GM10266 (cell line): ENCODE data around the gene VAT1L.

Experiments used
- DNase-seq: peaks from one replicate; pipeline ENCODE4 v3.0.0; 2012; ENCODE audit errors: extremely low spot score
- CTCF ChIP-seq: IDR thresholded peaks from 2 replicates; pipeline ENCODE4 v1.5.1; 2012; ENCODE audit warnings: mild to moderate bottlenecking, low read depth; ENCODE audit not compliant: control insufficient read depth, insufficient read depth; ENCODE audit errors: missing control alignments

Gene VAT1L

GRCh38 chr16:77853161-77853560, 64.8 kb downstream of the VAT1L start:
- no peak for TF ChIP-seq CTCF

GRCh38 chr16:77856438-77857160, 68.2 kb downstream of the VAT1L start:
- no peak for TF ChIP-seq CTCF
- no peak for DNase-seq

More at GRCh38 chr16:77853161-77853560, 64.8 kb downstream of the VAT1L start:
- no peak for DNase-seq

- DNase-seq: no peak
- no peak for TF ChIP-seq CTCF
Measured at GRCh38 chr16:77858060-77858459, 69.7 kb downstream of the VAT1L start.

- no peak for TF ChIP-seq CTCF
- DNase-seq: no peak
Measured at GRCh38 chr16:77859493-77860232, 71.3 kb downstream of the VAT1L start.

GRCh38 chr16:77860953-77861352, 72.6 kb downstream of the VAT1L start:
- TF ChIP-seq CTCF: no peak
- no peak for DNase-seq

GRCh38 chr16:77863250-77863649, 74.9 kb downstream of the VAT1L start:
- DNase-seq: no peak
- TF ChIP-seq CTCF: no peak

- no peak for TF ChIP-seq CTCF
- no peak for DNase-seq
Measured at GRCh38 chr16:77866752-77867151, 78.4 kb downstream of the VAT1L start.
